ENCODE data around the gene CRELD1.

- no peak for TF ChIP-seq CTCF (IDR thresholded peaks at IDR 0.05; ENCODE audit: low read length)
- no peak for TF ChIP-seq EZH2phosphoT487 (IDR thresholded peaks at IDR 0.05; ENCODE audit: low read length)
- TF ChIP-seq EZH2 (optimal IDR thresholded peaks at IDR 0.05; ENCODE audit: low read depth, low read length) = no peak
Measured at GRCh38 chr3:9955067-9955502, 21.5 kb downstream of the CRELD1 start.

All from MM.1S (cell line).